Hematopoietic multipotent progenitor cell treated with erythropoietin and hydrocortisone succinate and interleukin-3 and kit ligand, for 15 days (in vitro differentiated cells): ENCODE data around the gene FAM83F.
"Not testable (repeated sequence)": the region's sequence is repeated elsewhere in the genome, so short reads cannot be mapped to it uniquely, and the experiment has no call there.

Experiments
- DNase-seq: peaks from one replicate; pipeline ENCODE4 v3.0.0-alpha.2; 2015; ENCODE audit warnings: low spot score

The FAM83F gene

DNA sequence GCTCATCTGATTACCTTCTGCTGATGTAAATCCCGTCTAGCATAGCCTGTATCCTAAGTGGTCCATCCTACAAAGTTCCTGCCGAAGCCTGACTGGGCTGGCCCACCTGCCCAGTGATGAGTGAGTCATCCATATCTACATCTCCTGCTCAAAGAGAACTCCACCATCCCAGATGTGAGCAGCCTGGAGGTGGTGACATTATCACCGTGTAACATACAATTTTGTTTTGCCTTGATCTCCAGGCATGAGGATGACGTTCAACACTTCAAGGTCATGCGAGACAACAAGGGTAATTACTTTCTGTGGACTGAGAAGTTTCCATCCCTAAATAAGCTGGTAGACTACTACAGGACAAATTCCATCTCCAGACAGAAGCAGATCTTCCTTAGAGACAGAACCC is 29.0 kb upstream of the FAM83F start:
- DNase-seq: peak; percentile 75

DNA sequence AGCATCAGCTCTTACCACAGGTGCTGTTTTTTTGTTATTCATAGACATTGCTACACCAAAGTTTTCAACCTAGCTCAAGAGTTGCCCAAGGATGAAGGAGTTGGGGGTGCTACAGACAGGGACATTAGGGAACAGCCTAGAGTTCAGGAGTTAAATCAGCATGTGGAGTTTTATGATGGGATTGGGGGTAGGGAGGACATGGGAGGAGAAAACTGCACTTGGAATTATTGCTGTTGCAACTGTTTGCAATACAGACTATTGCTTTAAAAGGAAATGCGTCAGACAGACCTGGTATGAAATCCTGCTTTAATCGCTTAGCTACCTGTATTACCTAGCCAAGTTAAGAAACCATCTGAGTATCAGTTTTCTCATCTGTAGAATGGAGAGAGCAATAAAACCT is 28.3 kb upstream of the FAM83F start:
- no peak for DNase-seq

DNA sequence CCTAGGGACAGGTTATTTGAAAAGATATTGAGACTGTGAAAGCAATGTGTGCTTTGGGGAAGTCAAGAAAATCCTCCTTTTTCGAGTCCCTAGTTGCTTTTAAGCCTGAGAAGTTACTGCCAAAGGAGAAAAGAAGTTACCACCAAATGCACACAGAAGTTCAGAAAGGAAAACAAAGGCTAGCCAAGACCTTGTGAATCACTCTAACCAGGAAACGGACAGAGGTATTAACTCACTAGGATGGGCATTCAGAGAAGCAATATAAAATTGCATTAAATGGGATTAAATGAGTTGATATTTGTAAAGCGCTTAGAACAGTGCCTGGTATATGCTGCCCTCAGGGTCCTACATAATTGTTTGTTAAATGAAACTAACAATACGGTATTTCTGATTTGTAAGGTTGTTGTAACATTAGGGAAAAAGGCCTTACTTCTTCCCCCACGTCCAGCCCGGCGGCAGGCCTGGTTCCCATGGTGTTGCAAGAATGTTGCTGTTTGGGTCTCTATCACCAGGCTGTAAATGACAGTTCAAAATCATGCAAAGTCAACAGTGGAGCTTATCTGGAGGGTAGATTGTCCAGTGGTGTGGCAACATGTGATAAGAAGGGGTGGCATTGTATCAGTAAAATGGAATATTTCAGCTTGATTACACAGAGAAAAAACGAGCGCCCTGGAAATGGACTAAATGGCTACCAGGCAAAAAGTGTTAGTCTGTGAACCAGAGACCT is 27.5 kb upstream of the FAM83F start:
- peak; percentile 68 for DNase-seq

DNA sequence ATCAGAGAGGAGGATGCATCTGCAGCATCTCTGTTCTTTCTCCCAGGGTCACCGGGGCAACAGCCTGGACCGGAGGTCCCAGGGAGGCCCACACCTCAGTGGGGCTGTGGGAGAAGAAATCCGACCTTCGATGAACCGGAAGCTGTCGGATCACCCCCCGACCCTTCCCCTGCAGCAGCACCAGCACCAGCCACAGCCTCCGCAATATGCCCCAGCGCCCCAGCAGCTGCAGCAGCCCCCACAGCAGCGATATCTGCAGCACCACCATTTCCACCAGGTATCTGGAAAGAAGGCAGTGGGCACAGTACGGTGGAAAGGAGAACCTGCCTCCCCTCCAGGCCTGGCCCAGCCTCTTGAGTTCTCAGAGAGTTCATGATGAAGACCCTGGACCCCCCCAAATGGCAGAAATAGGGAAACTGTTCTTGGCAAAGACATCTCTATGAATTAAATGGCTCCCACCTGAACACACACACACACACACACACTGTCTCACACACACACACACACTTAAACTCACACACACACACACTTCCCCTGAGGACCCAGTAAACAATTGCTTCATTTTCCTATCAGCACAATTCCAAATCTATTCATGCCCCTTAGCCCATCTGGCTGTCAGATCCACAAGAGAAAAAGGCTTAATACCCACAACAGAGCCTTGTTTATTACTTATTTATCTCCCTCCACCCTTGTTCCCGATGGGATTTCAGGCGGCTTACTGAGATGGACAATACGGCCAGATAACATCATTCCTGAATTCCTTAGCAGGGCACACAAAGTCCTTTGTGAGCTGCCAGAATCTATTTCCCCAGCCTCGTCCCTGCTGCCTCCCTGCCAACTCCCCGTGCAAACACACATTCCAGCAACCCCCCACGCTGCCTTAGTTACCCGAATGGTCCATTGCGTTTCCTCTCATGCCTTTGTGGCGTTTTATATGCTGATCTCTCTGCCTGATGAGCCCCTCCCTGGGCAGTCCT is 26.5 kb upstream of the FAM83F start:
- DNase-seq: no peak

DNA sequence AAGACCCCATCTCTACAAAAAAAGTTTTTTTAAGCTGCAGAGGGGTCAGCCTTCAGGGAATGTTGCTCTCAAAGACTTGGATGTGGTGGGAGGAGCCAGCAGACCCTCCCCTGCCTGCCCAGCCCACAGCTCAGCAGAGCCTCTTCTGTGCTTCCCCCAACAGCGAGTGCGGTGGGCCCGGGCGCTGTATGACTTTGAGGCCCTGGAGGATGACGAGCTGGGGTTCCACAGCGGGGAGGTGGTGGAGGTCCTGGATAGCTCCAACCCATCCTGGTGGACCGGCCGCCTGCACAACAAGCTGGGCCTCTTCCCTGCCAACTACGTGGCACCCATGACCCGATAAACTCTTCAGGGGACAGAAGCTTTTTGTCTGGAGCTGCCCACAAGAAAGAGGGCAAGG is 24.0 kb upstream of the FAM83F start:
- no peak for DNase-seq

DNA sequence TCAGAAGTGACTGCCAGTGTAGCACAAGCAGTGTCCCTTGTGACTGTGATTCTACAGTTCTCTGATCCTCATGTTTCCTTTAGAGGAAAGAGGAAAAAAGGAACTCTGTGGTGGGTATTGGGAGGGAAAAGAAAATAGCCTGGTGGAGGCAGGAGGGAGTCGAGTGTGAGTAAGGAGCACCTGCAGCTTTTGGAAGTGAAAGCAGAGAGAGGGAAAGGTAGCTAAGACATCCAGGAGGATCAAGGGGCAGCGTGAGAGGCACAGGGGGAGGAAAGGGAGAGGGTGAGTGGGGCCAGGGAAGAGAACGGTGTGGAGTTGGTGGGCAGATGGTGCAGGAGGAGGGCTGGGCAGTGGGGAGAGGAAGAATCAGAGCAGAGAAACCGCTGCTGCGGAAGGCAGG is 22.1 kb upstream of the FAM83F start:
- no peak for DNase-seq

DNA sequence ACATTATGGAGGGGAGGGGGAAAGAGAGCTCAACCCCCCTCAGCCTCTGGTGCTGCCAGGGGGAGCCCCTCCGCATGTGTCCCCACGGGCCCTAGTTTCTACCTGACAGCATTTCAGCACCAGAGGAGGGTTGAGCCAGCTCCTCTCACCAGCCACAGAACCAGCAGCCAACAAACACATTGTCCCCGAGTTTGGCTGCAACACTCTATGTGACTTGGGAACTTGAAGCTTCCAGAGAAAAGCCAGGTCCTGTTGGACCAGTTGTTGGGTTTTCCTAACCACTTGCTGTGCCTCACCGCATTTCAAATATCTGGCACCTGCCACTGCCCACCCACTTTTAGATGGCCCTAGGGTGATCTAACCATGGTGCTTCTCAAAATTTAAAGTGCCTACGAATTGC is 21.1 kb upstream of the FAM83F start:
- no peak for DNase-seq

DNA sequence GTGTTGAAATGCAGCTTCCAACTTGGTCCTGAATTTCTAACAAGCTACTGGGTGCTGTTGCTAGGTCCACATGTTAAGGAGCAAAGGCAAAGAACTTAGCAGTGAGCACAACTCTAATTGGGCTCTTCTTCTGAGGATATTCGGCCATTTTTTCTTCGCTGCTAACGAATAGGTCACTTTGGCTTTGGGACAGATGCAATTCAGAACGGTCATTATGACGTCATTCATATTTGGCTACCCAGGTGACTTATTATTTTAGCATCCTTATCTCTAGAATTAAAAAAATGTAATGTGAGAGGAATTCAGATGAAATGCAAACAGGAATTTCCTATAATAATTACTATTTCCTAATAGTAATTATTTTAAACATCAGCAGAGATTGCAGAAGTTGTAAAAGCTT is 20.7 kb upstream of the FAM83F start:
- no peak for DNase-seq

DNA sequence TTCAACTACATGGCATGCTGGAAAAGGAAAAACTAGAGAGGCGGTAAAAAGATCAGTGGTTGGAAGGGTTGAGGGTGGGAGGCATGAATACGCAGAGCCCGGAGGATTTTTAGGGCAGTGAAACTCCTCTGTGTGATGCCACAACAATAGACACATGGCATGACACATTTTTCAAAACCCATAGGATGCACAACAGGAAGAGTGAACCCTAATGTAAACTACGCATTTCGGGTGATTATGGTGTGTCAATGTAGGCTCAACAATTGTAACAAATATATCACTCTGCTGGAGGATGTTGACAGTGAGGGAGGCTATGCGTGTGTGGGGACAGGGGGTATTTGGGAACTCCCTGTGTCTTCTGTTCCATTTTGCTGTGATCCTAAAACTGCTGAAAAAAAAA is 15.7 kb upstream of the FAM83F start:
- DNase-seq: no peak

DNA sequence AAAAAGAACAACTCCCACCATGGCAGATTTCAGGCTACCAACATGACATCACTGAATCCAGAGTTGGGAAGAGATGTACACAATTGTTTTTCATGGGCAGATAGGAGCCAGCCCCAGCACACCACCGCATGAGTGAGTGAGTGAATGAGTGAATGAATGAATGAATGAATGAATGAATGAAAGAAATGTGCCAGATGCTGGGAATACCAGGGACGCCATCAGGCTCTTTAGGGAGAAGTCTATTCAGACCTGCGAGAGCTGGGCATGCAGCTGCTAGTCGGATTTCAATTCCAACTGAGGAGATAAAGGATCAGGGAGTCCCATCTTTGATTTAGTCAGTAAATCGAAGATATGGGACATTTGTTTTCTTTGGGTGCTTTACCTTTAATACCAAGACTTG is 15.3 kb upstream of the FAM83F start:
- no peak for DNase-seq

DNA sequence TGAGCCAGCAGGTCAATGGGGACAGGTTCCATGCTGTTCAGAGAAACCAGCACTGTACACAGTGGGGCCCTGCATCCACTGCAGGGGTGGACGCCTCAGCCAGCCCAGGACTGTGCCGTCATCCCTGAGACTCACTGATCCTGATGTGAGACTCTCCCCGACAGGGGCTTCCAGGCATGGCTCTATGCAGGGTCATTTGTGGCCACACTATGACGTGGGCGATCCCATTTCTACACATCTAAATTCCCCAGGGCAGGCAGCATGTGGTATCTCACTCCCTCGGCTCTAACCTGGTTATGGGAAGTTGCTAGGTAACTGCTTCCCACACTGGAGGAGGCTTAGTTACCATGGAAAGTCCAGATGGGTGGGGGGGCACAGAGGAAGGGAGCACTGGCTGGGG is 14.2 kb upstream of the FAM83F start:
- no peak for DNase-seq

DNA sequence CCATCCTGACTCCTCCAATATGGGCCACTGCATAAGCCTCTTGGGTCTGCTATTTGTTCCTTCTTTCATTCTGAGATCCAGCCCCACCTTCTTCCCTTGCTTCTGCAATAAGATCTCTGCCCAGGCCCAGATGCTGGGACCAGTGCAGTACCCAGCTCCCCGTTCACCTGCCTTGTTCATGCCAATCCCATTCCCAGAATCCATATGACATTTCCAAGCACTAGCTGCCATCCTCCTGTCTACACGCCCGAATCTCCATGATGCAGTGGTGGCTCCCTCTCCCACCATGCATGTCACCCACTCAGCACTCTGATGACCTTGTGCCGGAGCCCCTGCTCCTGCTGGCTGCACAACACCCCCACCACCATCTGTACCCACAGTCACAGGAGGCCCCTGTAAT is 11.4 kb upstream of the FAM83F start:
- DNase-seq: no peak

DNA sequence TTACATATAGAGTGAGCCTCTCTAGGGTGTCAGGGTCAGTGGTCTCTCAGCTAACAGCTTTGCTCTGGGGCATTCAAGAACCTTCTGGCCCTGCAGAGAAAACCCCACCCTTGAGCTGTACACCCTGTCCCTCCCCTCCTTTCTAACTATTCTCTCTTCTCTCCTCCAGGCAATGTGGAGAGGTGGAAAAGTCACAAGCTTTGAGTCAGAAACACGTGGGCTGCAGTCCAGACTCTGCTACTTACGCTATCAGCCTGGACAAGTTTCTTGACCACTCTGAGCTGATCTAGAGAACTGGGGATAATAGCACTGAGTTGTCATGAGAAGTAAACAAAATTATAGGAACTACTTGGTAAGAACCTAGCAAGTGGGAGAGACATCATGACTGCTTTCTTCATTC is 10.7 kb upstream of the FAM83F start:
- no peak for DNase-seq

DNA sequence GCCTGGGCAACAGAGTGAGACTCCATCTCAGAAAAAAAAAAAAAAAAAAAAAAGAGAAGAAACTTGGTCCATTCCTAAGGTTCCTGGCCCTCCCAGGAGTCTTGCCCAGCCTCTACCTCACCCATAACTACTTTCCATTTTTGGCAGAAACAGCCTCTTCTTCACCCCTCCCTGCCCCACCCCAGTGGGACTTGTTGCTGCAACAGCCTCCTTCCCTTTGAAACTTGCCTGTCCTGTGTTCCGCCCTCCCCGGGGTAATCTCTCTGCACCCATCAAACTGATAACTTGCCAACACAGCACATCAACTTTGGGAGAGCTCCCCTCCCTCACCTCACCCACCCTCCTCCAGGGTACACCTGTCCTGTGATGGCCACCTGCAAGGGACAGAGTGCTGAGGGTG is 10.0 kb upstream of the FAM83F start:
- peak; percentile 56 for DNase-seq

DNA sequence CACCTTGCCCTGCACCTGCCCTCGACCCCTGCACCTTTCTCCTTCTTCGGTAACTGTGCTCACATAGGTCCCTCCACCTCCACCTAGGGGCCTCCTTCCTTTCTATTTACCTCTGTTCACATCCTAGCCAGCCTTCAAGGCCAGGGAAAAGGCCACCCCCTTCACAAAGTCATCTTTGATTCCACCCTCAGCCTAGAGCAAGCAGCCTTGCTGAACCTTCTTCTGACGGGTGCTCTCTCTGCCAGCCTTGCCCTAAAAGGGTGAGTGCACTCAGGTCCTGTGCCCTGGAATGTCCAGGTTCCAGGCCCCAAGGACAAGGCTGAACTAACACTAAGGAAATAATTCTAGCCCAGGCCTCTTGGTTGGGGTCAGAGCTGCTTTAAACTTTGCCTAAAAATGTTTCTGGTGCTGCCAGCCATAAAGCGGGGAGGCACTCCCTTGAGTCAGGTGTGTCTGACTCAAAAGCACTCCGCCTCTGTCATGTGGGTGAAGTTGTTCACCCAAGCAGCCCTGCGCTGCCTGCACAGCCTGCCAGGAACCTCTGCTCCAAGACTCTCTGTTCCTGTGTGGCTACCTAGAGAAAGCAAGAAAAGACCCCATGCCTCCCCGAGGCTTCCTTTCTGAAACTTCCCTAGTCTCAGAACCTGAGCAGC is 9.2 kb upstream of the FAM83F start:
- DNase-seq: peak; percentile 46

DNA sequence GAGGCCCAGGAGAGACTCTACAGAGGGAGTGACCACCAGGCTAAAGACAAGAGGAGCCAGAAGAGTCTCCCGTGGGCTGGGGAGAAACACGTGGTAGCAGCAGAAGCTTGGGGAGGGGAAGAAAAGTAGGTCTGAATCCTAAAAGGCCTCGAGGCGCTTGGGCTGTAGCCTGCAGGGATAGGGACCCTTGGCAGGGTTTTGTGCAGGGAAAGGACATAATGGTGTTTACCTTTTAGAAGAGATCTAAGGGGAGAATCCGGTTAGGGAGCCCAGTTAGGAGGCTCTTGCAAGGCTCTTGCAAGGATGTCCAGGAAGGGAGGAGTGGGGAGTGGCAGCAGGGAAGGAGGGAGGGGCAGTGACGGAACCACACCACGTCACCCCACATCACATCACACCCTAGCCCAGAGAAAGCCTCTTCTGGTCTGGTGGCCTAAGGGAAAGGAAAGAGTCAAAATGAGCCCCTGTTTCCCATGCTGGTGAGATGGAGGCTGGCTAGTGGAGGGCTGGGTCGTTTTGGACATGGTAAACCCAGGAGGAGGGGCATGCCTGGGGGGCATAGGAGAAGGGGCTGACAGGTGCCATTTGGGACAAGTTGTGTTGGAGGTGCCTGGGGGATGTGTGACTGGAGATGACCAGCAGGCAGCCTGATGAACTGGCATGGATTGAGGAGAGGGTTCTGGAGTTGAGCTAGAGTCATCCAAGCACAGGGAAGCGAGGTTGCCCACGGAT is 6.2 kb upstream of the FAM83F start:
- DNase-seq: peak; percentile 50

DNA sequence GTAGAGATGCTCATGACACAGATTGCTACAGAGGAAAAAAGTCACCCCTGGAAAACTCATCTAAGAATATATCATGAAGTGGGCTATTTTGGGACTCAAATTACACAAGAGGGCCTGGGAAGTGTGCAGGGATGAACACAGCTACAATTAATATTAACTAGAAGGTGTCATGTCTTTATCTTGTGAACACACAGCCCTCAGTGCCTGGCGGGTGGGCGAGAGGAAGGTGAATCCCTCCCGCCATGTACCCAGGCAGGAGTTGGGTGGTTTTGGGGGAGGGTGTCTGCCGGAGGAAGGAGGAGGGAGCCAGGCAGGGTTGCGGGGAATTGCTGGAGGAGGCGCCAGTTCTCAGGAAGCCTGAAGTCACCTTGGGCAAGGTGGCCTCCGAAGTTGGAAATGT is 5.1 kb upstream of the FAM83F start:
- no peak for DNase-seq

DNA sequence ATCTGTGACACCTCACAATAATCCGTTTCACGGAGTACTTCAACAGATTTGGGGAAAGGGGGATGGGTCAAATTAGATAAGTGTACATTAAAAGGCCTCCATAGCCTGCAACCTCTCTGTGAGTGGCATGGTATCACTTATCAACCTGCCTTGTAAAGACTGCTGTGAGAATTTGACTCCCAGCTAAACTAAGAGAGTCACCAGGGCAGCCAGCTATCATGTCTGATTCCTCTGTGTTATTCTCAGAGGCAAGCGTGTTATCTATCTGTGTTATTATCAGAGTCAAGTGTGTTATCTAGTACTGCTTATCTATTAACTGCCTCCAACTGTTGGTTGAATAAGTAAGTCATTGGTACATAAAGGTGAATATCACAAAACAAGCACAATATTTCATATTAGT is 4.1 kb upstream of the FAM83F start:
- DNase-seq: no peak

DNA sequence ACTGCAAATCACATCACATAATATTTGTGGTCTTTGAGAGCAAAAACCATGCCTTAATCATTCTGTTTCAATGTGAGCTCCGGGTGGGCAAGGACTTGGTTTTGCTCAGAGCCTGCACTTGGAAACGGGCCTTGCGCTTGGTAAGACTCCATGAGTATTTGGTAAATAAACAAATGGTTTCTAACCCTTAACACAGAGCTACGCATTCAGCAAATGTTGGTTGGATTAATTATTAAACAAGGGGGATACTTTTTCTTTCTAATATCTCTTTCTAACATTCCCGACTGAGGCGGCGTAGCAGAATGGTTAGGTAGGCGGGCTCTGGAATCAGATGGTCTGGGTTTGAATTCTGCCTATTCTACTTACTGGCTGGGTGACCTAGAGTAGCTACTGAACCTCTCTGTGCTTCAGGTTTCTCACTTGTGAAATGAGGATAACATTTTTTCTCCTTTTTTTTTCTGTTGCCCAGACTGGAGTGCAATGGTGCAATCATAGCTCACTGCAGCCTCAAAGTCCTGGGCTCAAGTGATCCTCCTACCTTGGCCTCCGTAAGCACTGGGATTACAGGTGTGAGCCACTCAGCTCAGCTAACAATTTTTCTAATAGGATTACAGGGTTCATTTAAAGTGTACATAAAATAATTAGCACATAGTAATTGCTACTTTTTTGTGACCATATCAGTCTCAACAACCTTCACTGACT is 3.4 kb upstream of the FAM83F start:
- DNase-seq: no peak

DNA sequence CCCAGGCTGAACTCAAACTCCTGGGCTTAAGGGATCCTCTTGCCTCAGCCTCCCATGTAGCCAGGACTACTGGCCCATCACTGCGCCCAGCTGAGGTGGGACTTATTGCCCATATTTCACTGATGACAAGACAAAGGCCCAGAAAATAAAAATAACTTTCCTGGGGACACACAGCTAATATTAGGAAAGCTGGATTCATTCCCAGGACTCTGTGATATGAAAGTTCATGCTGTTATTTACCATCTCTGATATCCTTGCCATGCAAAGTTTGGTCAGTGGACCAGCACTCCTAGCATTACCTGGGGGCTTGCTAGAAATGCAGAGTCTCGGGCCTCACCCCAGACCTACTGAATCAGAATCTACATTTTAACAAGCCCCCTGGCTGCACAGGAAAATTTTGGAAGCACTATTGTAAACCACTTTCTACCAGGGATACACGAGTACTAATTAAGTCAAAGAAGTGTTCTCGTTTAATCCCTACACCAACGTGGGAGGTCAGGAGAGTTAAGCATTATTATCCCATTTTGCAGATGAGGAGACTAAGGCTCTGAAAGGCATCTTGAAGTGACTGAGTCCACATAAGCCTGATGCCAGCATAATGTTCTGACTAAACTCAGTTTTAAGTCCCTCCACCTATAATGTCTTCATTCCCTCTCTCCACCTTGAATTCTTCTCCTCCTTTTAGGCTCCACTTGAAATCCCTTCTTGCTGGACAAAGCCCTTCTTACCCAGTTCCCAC is 2.5 kb upstream of the FAM83F start:
- no peak for DNase-seq

DNA sequence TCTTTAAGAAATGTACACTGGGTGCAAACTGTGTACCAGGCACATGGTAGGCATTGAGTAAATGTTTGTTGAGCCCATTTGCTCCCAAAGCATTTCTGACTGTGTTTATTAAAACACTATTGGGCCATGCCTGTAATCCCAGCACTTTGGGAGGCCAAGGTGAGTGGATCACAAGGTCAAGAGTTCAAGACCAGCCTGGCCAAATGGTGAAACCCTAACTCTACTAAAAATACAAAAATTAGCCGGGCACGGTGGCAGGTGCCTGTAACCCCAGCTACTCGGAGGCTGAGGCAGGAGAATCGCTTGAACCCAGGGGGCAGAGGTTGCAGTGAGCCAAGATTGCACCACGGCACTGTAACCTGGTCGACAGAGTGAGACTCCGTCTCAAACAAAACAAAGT is 1.9 kb upstream of the FAM83F start:
- not testable (repeated sequence) for DNase-seq
